Measurements from ENCODE around the gene OR2A42.
"Not testable (repeated sequence)": the region's sequence is repeated elsewhere in the genome, so short reads cannot be mapped to it uniquely, and the experiment has no call there.

DNA sequence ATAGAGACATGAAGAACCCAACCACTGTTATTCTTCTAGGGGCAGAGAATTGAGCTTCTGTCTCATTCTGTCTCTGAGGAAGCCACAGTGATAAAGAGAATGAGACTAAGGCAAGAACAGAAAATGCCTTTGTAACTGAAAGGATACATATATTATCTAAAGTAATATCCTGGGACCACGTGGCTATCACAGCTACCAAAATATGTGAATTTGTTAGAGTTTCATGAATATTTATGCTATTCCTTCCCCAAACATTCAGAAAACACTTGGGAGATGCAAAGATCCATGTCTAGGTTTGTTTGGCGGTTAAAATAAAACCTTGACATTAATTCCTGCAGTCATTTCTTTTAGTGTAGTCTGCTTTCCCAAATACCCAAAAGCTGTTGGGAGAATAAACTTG is 22.7 kb upstream of the OR2A42 start:
- not testable (repeated sequence) for TF ChIP-seq ESRRA (CRISPR knock-in tag; IDR thresholded peaks at IDR 0.05; ENCODE audit: borderline replicate concordance); SP1 (CRISPR knock-in tag; conservative IDR thresholded peaks at IDR 0.05); GTF2I (CRISPR knock-in tag; conservative IDR thresholded peaks at IDR 0.05); ELF4 (CRISPR knock-in tag; IDR thresholded peaks at IDR 0.05; ENCODE audit: low read depth); GABPB1 (CRISPR knock-in tag; IDR thresholded peaks at IDR 0.05)
- TF ChIP-seq, protein P1, sequence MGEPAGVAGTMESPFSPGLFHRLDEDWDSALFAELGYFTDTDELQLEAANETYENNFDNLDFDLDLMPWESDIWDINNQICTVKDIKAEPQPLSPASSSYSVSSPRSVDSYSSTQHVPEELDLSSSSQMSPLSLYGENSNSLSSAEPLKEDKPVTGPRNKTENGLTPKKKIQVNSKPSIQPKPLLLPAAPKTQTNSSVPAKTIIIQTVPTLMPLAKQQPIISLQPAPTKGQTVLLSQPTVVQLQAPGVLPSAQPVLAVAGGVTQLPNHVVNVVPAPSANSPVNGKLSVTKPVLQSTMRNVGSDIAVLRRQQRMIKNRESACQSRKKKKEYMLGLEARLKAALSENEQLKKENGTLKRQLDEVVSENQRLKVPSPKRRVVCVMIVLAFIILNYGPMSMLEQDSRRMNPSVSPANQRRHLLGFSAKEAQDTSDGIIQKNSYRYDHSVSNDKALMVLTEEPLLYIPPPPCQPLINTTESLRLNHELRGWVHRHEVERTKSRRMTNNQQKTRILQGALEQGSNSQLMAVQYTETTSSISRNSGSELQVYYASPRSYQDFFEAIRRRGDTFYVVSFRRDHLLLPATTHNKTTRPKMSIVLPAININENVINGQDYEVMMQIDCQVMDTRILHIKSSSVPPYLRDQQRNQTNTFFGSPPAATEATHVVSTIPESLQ (CRISPR knock-in tag; IDR thresholded peaks at IDR 0.05): not testable (repeated sequence)
- TF ChIP-seq, protein P2, sequence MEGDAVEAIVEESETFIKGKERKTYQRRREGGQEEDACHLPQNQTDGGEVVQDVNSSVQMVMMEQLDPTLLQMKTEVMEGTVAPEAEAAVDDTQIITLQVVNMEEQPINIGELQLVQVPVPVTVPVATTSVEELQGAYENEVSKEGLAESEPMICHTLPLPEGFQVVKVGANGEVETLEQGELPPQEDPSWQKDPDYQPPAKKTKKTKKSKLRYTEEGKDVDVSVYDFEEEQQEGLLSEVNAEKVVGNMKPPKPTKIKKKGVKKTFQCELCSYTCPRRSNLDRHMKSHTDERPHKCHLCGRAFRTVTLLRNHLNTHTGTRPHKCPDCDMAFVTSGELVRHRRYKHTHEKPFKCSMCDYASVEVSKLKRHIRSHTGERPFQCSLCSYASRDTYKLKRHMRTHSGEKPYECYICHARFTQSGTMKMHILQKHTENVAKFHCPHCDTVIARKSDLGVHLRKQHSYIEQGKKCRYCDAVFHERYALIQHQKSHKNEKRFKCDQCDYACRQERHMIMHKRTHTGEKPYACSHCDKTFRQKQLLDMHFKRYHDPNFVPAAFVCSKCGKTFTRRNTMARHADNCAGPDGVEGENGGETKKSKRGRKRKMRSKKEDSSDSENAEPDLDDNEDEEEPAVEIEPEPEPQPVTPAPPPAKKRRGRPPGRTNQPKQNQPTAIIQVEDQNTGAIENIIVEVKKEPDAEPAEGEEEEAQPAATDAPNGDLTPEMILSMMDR (IDR thresholded peaks at IDR 0.05): not testable (repeated sequence)
- TF ChIP-seq, protein P3, sequence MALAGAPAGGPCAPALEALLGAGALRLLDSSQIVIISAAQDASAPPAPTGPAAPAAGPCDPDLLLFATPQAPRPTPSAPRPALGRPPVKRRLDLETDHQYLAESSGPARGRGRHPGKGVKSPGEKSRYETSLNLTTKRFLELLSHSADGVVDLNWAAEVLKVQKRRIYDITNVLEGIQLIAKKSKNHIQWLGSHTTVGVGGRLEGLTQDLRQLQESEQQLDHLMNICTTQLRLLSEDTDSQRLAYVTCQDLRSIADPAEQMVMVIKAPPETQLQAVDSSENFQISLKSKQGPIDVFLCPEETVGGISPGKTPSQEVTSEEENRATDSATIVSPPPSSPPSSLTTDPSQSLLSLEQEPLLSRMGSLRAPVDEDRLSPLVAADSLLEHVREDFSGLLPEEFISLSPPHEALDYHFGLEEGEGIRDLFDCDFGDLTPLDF (CRISPR knock-in tag; IDR thresholded peaks at IDR 0.05): not testable (repeated sequence)
- TF ChIP-seq, protein P4, sequence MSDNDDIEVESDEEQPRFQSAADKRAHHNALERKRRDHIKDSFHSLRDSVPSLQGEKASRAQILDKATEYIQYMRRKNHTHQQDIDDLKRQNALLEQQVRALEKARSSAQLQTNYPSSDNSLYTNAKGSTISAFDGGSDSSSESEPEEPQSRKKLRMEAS (CRISPR knock-in tag; IDR thresholded peaks at IDR 0.05): not testable (repeated sequence)

Measured in WTC11 (cell line).